ENCODE data around the gene TIMM17B. TPM values are rescaled to one million over a fixed set of nuclear protein-coding genes. Genes with fewer than 3 reads are reported as not detected.
"Not testable (repeated sequence)": the region's sequence is repeated elsewhere in the genome, so short reads cannot be mapped to it uniquely, and the experiment has no call there.

Gene TIMM17B
- total RNA-seq, 1 experiment from 2014 or later = 127 TPM

DNA sequence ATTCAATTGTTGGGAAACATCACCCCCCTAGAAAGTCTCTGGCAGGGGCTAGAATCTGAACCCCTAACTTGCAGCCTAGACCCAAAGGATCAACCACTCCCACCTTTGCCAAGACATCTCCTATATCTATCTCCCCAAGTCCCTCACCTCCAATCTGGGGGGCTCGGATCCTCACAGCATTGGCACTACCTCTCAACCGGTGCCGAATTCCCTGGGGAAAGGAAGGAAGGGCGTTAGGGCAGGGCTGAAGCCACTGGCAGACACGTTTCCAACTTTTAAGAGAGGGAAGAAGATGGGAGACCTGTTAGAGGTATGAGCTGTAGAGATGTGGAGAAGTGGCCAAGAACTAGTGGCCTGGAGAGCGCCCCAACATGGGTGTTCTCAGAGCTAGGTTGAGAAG is 2.7 kb downstream of the TIMM17B start:
- DNase-seq (ENCODE audit: low spot score) = no peak

DNA sequence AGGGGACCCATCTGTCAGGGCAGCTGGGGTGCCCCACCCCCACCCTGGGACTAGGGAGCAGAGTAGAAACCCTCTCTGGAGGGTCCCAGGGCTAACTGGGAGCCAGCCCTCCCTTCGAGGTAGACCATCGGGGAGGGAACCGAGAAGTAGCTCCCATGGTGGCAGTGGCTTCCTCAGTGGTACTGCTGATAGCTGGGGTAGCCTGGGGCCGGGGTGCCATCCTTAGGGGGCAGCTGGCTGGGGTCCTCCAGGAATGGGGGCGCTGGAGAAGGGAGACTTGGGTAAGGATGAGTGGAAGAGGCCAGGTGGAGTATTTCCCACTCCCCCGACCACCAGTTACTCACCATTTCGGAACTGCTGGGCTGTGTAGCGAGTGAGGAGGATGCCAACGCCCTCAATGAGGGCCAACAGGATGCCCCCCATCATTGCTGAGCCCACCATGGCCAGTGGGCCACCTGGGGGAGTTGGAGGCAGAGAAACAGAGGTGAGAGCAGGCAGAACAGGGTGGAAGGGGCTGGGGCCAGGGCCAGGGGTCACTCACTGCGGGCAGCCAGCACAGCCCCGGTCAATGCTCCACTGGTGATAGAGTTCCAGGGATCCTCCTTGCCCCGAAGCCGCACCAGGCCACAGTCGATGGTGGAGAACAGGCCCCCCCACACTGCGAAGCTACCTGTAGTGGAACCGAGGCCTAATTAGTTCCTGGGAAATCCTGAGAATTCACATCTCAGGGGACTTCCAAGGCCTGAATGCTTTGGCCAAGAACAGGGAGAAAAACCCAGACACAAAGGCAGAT is 3.8 kb downstream of the TIMM17B start:
- DNase-seq (ENCODE audit: low spot score) = no peak

- no peak for DNase-seq (ENCODE audit: low spot score)
Observed at GRCh38 chrX:48892896-48893295, 4.7 kb downstream of the TIMM17B start.

- peak; percentile 84 for DNase-seq (ENCODE audit: low spot score)
Observed at GRCh38 chrX:48891402-48892288, 5.9 kb downstream of the TIMM17B start.

DNA sequence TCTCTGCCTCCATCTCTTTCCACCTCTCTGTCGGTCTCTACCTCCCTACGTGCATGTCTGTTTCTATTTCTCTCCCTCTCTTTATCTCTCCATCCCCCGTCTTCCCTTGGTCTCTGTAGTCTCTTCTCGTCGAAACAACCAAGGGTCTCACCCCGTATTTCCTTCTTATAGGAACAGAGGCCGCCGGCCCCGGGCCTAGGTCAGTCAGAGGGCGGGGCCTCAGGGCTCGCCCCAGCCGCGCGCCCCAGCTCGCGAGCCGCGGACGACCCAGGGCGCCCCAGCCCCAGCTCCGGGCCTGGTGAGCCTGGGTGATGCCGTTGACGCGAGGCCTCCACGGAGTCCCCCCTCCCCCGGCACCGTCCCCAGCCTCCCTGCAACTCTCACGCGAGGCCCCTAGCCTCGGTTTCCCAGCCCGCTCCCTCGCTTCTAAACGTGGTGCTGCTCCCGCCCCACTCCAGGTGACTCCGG is 6.6 kb downstream of the TIMM17B start:
- no peak for DNase-seq (ENCODE audit: low spot score)

- DNase-seq (ENCODE audit: low spot score) = no peak
Observed at GRCh38 chrX:48890296-48890925, 7.2 kb downstream of the TIMM17B start.

GRCh38 chrX:48886586-48886985 is 11.0 kb downstream of the TIMM17B start:
- DNase-seq (ENCODE audit: low spot score) = not testable (repeated sequence)

DNA sequence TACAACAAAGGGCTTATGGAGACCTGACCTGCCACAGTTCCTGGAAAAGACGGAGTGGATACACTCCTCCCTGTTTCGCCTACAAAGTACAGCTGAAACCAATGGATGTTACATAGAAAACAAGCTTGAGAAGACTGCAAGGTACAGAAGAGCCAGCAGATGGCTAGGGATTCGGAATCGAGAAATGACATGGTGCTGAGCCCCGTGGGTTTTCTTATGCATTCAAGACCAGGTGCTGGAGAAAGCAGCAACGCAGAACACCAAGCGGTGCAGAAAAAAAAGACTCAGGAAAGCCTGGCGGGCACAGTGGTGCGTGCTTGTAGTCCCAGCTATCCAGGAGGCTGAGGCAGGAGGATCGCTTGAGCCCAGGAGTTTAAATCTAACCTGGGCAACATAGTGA is 13.8 kb downstream of the TIMM17B start:
- DNase-seq (ENCODE audit: low spot score) = peak; percentile 24

DNA sequence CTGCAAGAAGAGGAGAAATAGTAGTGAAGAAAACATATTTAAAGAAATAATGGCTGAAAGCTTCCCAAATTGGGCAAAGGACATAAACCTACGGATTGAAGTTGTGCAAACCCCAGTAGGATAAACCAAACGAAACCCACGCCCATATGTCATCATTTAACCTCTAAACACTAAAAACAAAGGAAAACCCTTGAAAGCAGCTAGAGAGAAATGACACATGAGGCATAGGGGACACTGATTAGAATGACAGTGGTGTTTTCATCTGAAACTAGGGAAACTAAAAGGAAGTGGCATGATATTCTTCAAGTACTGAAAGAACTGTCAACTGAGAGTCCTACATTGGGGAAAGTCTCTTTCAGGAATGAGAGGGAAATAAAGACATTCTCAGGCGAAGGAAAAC is 20.6 kb downstream of the TIMM17B start:
- DNase-seq (ENCODE audit: low spot score) = not testable (repeated sequence)

DNA sequence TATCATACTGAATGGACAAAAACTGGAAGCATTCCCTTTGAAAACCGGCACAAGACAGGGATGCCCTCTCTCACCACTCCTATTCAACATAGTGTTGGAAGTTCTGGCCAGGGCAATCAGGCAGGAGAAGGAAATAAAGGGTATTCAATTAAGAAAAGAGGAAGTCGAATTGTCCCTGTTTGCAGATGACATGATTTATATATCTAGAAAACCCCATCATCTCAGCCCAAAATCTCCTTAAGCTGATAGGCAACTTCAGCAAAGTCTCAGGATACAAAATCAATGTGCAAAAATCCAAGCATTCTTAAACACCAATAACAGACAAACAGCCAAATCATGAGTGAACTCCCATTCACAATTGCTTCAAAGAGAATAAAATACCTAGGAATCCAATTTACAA is 25.6 kb downstream of the TIMM17B start:
- DNase-seq (ENCODE audit: low spot score) = not testable (repeated sequence)

DNA sequence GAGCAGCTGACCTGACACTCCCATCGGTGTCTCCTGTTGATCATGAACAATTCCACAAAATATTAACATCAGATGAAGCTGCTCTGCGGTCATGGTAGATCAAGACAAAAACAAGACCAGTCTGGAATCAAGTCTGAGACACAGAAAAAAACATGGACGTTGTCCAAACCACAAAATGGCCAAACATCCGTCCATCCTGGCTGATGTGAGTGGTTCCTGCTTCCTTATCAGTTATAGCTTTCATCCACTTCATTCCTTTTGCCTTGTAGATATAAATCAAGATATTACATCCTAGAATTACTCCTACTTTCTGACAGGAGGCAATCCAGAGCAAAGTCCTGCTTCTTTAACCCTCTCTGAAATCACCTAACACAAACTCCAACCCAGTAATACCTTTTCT is 33.4 kb downstream of the TIMM17B start:
- DNase-seq (ENCODE audit: low spot score) = peak; percentile 65

DNA sequence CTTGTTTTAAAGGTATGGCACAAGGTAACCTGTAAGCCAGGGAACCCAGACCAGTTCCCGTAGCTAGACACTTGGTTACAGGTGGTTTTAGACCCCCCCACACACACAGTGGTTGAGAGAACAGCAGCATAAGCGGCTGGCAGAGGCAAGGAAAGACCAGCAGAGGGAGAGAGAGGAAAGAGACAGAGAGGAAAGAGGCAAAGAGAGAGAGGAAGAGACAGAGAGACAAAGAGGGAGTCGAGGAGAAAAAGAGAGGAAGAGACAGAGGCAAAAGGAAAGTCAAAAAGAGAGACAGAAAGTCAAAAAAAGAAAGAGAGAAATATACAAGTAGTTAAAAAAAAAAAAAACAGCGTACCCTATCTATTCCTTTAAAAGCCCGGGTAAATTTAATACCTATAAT is 42.7 kb downstream of the TIMM17B start:
- peak; percentile 50 for DNase-seq (ENCODE audit: low spot score)

- DNase-seq (ENCODE audit: low spot score) = not testable (repeated sequence)
Observed at GRCh38 chrX:48854121-48854804, 43.3 kb downstream of the TIMM17B start.

- DNase-seq (ENCODE audit: low spot score) = not testable (repeated sequence)
Observed at GRCh38 chrX:48853494-48853893, 44.1 kb downstream of the TIMM17B start.

- DNase-seq (ENCODE audit: low spot score) = no peak
Observed at GRCh38 chrX:48852857-48853256, 44.7 kb downstream of the TIMM17B start.

GRCh38 chrX:48848847-48849246 is 48.7 kb downstream of the TIMM17B start:
- DNase-seq (ENCODE audit: low spot score) = no peak

Other genes starting within 250 kb of the TIMM17B start
- 0.15 and 0.50 TPM in 2 replicates for gene WAS, start 214.0 kb downstream of the TIMM17B start, total RNA-seq (2014; rRNA removed; shearing (Covaris generic))
- gene SUV39H1, start 201.0 kb downstream of the TIMM17B start, total RNA-seq (2014; rRNA removed; shearing (Covaris generic)) = 25.3 and 26.2 TPM in 2 replicates
- gene GLOD5, start 136.0 kb downstream of the TIMM17B start, total RNA-seq (2014; rRNA removed; shearing (Covaris generic)) = 0.63 TPM in 1 of 2 replicates, not detected in the other
- not detected in 2 replicates for gene GATA1, start 111.2 kb downstream of the TIMM17B start, total RNA-seq (2014; rRNA removed; shearing (Covaris generic))
- gene HDAC6, start 95.7 kb downstream of the TIMM17B start, total RNA-seq (2014; rRNA removed; shearing (Covaris generic)) = 60.6 and 65.2 TPM in 2 replicates
- not detected in 2 replicates for gene ERAS, start 71.3 kb downstream of the TIMM17B start, total RNA-seq (2014; rRNA removed; shearing (Covaris generic))
- gene PCSK1N, start 62.2 kb downstream of the TIMM17B start, total RNA-seq (2014; rRNA removed; shearing (Covaris generic)) = not detected in 2 replicates
- 86.3 and 97.5 TPM in 2 replicates for gene PQBP1, start 162 bp upstream of the TIMM17B start, total RNA-seq (2014; rRNA removed; shearing (Covaris generic))
- gene SLC35A2, start 13.9 kb upstream of the TIMM17B start, total RNA-seq (2014; rRNA removed; shearing (Covaris generic)) = 66.8 and 75.0 TPM in 2 replicates
- gene PIM2, start 21.3 kb upstream of the TIMM17B start, total RNA-seq (2014; rRNA removed; shearing (Covaris generic)) = 13.4 and 14.9 TPM in 2 replicates
- gene OTUD5, start 59.8 kb upstream of the TIMM17B start, total RNA-seq (2014; rRNA removed; shearing (Covaris generic)) = 42.8 and 48.6 TPM in 2 replicates
- gene KCND1, start 74.1 kb upstream of the TIMM17B start, total RNA-seq (2014; rRNA removed; shearing (Covaris generic)) = 0.18 TPM in 1 of 2 replicates, not detected in the other
- 24.6 and 26.4 TPM in 2 replicates for gene GRIPAP1, start 104.5 kb upstream of the TIMM17B start, total RNA-seq (2014; rRNA removed; shearing (Covaris generic))
- 46.6 and 53.6 TPM in 2 replicates for gene TFE3, start 145.6 kb upstream of the TIMM17B start, total RNA-seq (2014; rRNA removed; shearing (Covaris generic))
- 10.6 and 12.6 TPM in 2 replicates for gene CCDC120, start 161.2 kb upstream of the TIMM17B start, total RNA-seq (2014; rRNA removed; shearing (Covaris generic))
- 0.15 and 0.57 TPM in 2 replicates for gene PRAF2, start 176.2 kb upstream of the TIMM17B start, total RNA-seq (2014; rRNA removed; shearing (Covaris generic))
- 46.5 and 65.5 TPM in 2 replicates for gene WDR45, start 182.1 kb upstream of the TIMM17B start, total RNA-seq (2014; rRNA removed; shearing (Covaris generic))
- gene GPKOW, start 226.0 kb upstream of the TIMM17B start, total RNA-seq (2014; rRNA removed; shearing (Covaris generic)) = 39.4 and 41.6 TPM in 2 replicates